HepG2 (cell line): ENCODE data around the gene HLA-DOA. TPM values are rescaled to one million over a fixed set of nuclear protein-coding genes. Genes with fewer than 3 reads are reported as not detected.

Experiments used
- HINFP ChIP-seq: sonication (generic); formaldehyde crosslinking; IDR thresholded peaks from 2 replicates; pipeline ENCODE4 v1.4.0; 2020; ENCODE audit warnings: low read depth, mild to moderate bottlenecking, missing genetic modification reagents
- IRF9 ChIP-seq: sonication (generic); formaldehyde crosslinking; IDR thresholded peaks from 2 replicates; pipeline ENCODE4 v1.8.0; 2022; ENCODE audit warnings: missing genetic modification reagents, mild to moderate bottlenecking, borderline replicate concordance
- MBNL3 ChIP-seq: fragments of 250-450 bp; sonication (Bioruptor Pico); conservative IDR thresholded peaks from 2 replicates; pipeline ENCODE4 v1.8.0; 2022; ENCODE audit warnings: mild to moderate bottlenecking, inconsistent platforms
- MTA1 ChIP-seq: sonication (generic); formaldehyde crosslinking; IDR thresholded peaks from 2 replicates; pipeline ENCODE4 v1.4.0; 2020; ENCODE audit warnings: missing genetic modification reagents, mild to moderate bottlenecking, borderline replicate concordance
- NR0B2 ChIP-seq: sonication (generic); formaldehyde crosslinking; IDR thresholded peaks from 2 replicates; pipeline ENCODE4 v1.4.0; 2020; ENCODE audit warnings: mild to moderate bottlenecking, missing genetic modification reagents
- REL ChIP-seq: sonication (generic); formaldehyde crosslinking; conservative IDR thresholded peaks from 2 replicates; pipeline ENCODE4 v1.8.0; 2022; ENCODE audit warnings: mild to moderate bottlenecking, missing genetic modification reagents, moderate library complexity
- SRF ChIP-seq: IDR thresholded peaks from 2 replicates; pipeline ENCODE4 v1.6.1; 2011; ENCODE audit warnings: mild to moderate bottlenecking, low read depth, low read length, moderate library complexity
- SRY ChIP-seq: sonication (generic); formaldehyde crosslinking; IDR thresholded peaks from 2 replicates; pipeline ENCODE4 v1.8.0; 2022; ENCODE audit warnings: mild to moderate bottlenecking, missing genetic modification reagents
- TGIF2 ChIP-seq: IDR thresholded peaks from 2 replicates; pipeline ENCODE4 v1.6.1; 2016; ENCODE audit warnings: control low read depth, missing compliant biosample characterization
- UBTF ChIP-seq: sonication (generic); formaldehyde crosslinking; IDR thresholded peaks from 2 replicates; pipeline ENCODE4 v1.4.0; 2020; ENCODE audit warnings: mild to moderate bottlenecking, missing genetic modification reagents
- USF2 ChIP-seq, 2 experiments: sonication (generic) in 1 of 2; formaldehyde crosslinking in 1 of 2; IDR thresholded peaks; 2 replicates each; pipeline versions ENCODE4 v1.5.1 to v1.6.1; 2011 to 2020; ENCODE audit warnings: borderline replicate concordance in 1 of 2, low read depth in 1 of 2, low read length in 1 of 2, mild to moderate bottlenecking in 1 of 2, missing genetic modification reagents in 1 of 2, moderate library complexity in 1 of 2
- ZBTB10 ChIP-seq: sonication (generic); formaldehyde crosslinking; IDR thresholded peaks from 2 replicates; pipeline ENCODE4 v1.4.0; 2020; ENCODE audit warnings: missing genetic modification reagents, borderline replicate concordance
- ZNF33A ChIP-seq: sonication (generic); formaldehyde crosslinking; IDR thresholded peaks from 2 replicates; pipeline ENCODE4 v1.5.1; 2020; ENCODE audit warnings: missing genetic modification reagents, mild to moderate bottlenecking, moderate library complexity, borderline replicate concordance
- ZNF564 ChIP-seq: sonication (generic); formaldehyde crosslinking; IDR thresholded peaks from 2 replicates; pipeline ENCODE4 v1.8.1; 2023; ENCODE audit warnings: mild to moderate bottlenecking, missing genetic modification reagents
- ZNF740 ChIP-seq: sonication (generic); formaldehyde crosslinking; IDR thresholded peaks from 2 replicates; pipeline ENCODE4 v1.4.0; 2020; ENCODE audit warnings: missing genetic modification reagents
- polyA plus RNA-seq, 8 experiments: library from polyadenylated mRNA; depleted of rRNA in 3 of 8; stranded (reverse) in 7 of 8; unstranded in 1 of 8; fragments of >200 nt; fragmentation: Illumina TruSeq in 4 of 8; extraction: Trizol in 4 of 8; gene quantifications; 2 replicates each; pipeline versions ENCODE4 v1.2.1 to v1.2.3, GENCODE V29; 2011 to 2016; ENCODE audit warnings: low read depth in 4 of 8, missing spikeins in 1 of 8, mixed read lengths in 1 of 8; ENCODE audit not compliant: insufficient read depth in 1 of 8
- total RNA-seq, 5 experiments: library from RNA; depleted of rRNA; stranded (reverse); fragments of >200 nt; fragmentation: Illumina TruSeq; extraction: Trizol; gene quantifications; 2 replicates each; pipeline ENCODE4 v1.2.3, GENCODE V29; 2016; ENCODE audit warnings: low read depth in 1 of 5

Gene HLA-DOA
- total and polyA plus RNA-seq, 2 of the 13 experiments (the other 11 are each of a cell fraction or from before 2014, with no cell fraction given), result 0.03 to 0.09 TPM

GRCh38 chr6:32968093-32968866, 41.1 kb downstream of the HLA-DOA start, which contains the start of gene BRD2 (continued):
- peak; percentile 59; the same call in 1 of the 2 replicates for TF ChIP-seq NR0B2 (CRISPR knock-in tag)
- peak; percentile 88; the same call in 1 of the 2 replicates for TF ChIP-seq SRY
- TF ChIP-seq SRF, result no peak
- 0 out of 2 replicates have a peak, but pooled peaks have one; percentile 74 for TF ChIP-seq ZNF564 (CRISPR knock-in tag)
- peak; percentile 96 for TF ChIP-seq HINFP (CRISPR knock-in tag)
- TF ChIP-seq MBNL3 (CRISPR knock-in tag), result 0 out of 2 replicates have a peak, but pooled peaks have one; percentile 14
- peak; percentile 98 for TF ChIP-seq IRF9 (CRISPR knock-in tag)
- no peak for TF ChIP-seq ZNF33A
- peak; percentile 86 for TF ChIP-seq UBTF
- peak; percentile 77; the same call in 1 of the 2 replicates for TF ChIP-seq TGIF2 (CRISPR knock-in tag)
- TF ChIP-seq ZNF740 (CRISPR knock-in tag), result peak; percentile 99
- TF ChIP-seq ZBTB10 (CRISPR knock-in tag), result no peak; the same call in 1 of the 2 replicates
- peak; percentile 71; the same call in 1 of the 2 replicates for TF ChIP-seq USF2 (IDR thresholded peaks at IDR 0.05; ENCODE audit: low read depth, low read length)
- TF ChIP-seq USF2 (CRISPR knock-in tag; IDR thresholded peaks at IDR 0.05; ENCODE audit: borderline replicate concordance), result peak; percentile 89
- TF ChIP-seq MTA1 (CRISPR knock-in tag), result peak; percentile 93; the same call in 1 of the 2 replicates
- TF ChIP-seq REL (CRISPR knock-in tag), result peak; percentile 95
